GM18526 (cell line): ENCODE data around the gene RPS19BP1.

Experiments used
- POLR2A ChIP-seq: IDR thresholded peaks from 3 replicates; pipeline ENCODE4 v1.6.1; 2011; ENCODE audit not compliant: insufficient read length; ENCODE audit errors: extremely low read depth

Gene RPS19BP1

GRCh38 chr22:39567135-39567946, 34.8 kb upstream of the RPS19BP1 start:
- no peak for TF ChIP-seq POLR2A

GRCh38 chr22:39565414-39565944, 32.9 kb upstream of the RPS19BP1 start:
- no peak for TF ChIP-seq POLR2A

GRCh38 chr22:39563571-39564428, 31.3 kb upstream of the RPS19BP1 start:
- TF ChIP-seq POLR2A: no peak

- TF ChIP-seq POLR2A: no peak
These were observed 30.4 kb upstream of the RPS19BP1 start for GRCh38 chr22:39562839-39563489.

GRCh38 chr22:39560127-39560526, 27.6 kb upstream of the RPS19BP1 start:
- no peak for TF ChIP-seq POLR2A

GRCh38 chr22:39559456-39560105, 27.0 kb upstream of the RPS19BP1 start:
- TF ChIP-seq POLR2A: no peak

GRCh38 chr22:39558950-39559349, 26.4 kb upstream of the RPS19BP1 start:
- no peak for TF ChIP-seq POLR2A

- no peak for TF ChIP-seq POLR2A
These were observed 25.7 kb upstream of the RPS19BP1 start for GRCh38 chr22:39558254-39558727.

GRCh38 chr22:39556970-39557841, 24.7 kb upstream of the RPS19BP1 start:
- no peak for TF ChIP-seq POLR2A

GRCh38 chr22:39554151-39554550, 21.6 kb upstream of the RPS19BP1 start:
- TF ChIP-seq POLR2A: no peak

- no peak for TF ChIP-seq POLR2A
These were observed 20.9 kb upstream of the RPS19BP1 start for GRCh38 chr22:39553429-39553828.

- TF ChIP-seq POLR2A: no peak
These were observed 15.0 kb upstream of the RPS19BP1 start for GRCh38 chr22:39547587-39547947.

GRCh38 chr22:39546889-39547586, 14.5 kb upstream of the RPS19BP1 start:
- no peak for TF ChIP-seq POLR2A
